K562 (cell line): ENCODE data around the gene PHC3. TPM values are rescaled to one million over a fixed set of nuclear protein-coding genes. Genes with fewer than 3 reads are reported as not detected.

ENCODE experiments used
- CCNT2 ChIP-seq: IDR thresholded peaks from 2 replicates; pipeline ENCODE4 v1.6.1; 2011; ENCODE audit warnings: borderline replicate concordance, low read depth, mild to moderate bottlenecking, moderate library complexity, mixed read lengths, low read length; ENCODE audit not compliant: insufficient read length; ENCODE audit errors: extremely low read depth
- HDAC8 ChIP-seq: fragments of 450-650 bp; IDR thresholded peaks from 2 replicates; pipeline ENCODE4 v1.6.1; 2016; ENCODE audit warnings: mild to moderate bottlenecking, missing genetic modification characterization, moderate library complexity, missing compliant biosample characterization
- HNRNPUL1 ChIP-seq: fragments of 200-400 bp; formaldehyde crosslinking; IDR thresholded peaks from 2 replicates; pipeline ENCODE4 v1.6.1; 2017; ENCODE audit warnings: low read length
- PHTF2 ChIP-seq: fragments of 250-450 bp; sonication (Bioruptor Pico); IDR thresholded peaks from 2 replicates; pipeline ENCODE4 v1.5.0; 2021; ENCODE audit warnings: mild to moderate bottlenecking
- SMARCA5 ChIP-seq: fragments of 450-650 bp; IDR thresholded peaks from 2 replicates; pipeline ENCODE4 v1.6.1; 2016
- ZNF717 ChIP-seq: fragments of 250-450 bp; sonication (Bioruptor Pico); IDR thresholded peaks from 2 replicates; pipeline ENCODE4 v1.5.0; 2021
- ZZZ3 ChIP-seq: fragments of 450-650 bp; IDR thresholded peaks from 2 replicates; pipeline ENCODE4 v1.6.1; 2016; ENCODE audit warnings: antibody characterized with exemption, mild to moderate bottlenecking, moderate library complexity
- polyA plus RNA-seq, 8 experiments: library from polyadenylated mRNA; depleted of rRNA in 4 of 8; stranded (reverse) in 5 of 8; unstranded in 3 of 8; fragments of >200 nt; fragmentation: Nextera tagmentation in 2 of 8; fragmentation: Illumina TruSeq in 1 of 8; extraction: Ambion mirVana in 2 of 8; extraction: Trizol in 1 of 8; gene quantifications; 2 replicates each; pipeline versions ENCODE4 v1.2.1 to v1.2.3, GENCODE V29; 2011 to 2014; ENCODE audit warnings: inconsistent platforms in 1 of 8, missing spikeins in 1 of 8
- total RNA-seq, 7 experiments: library from RNA; depleted of rRNA in 6 of 7; stranded (reverse); fragments of >200 nt in 6 of 7; fragmentation: Illumina TruSeq in 2 of 7; extraction: Trizol in 2 of 7; gene quantifications; 2 replicates each; pipeline versions ENCODE4 v1.2.1 to v1.2.3, GENCODE V29; 2011 to 2021; ENCODE audit warnings: low replicate concordance in 1 of 7
- TF ChIP-seq, protein P1 (sequence below): fragments of 450-650 bp; IDR thresholded peaks from 2 replicates; pipeline ENCODE4 v1.6.1; 2016; ENCODE audit warnings: low read depth

The PHC3 gene
- total and polyA plus RNA-seq, 9 of the 15 experiments (the other 6 are each of a cell fraction or from before 2014, with no cell fraction given) = 3.1 to 21.6 (median 10.5) TPM

DNA sequence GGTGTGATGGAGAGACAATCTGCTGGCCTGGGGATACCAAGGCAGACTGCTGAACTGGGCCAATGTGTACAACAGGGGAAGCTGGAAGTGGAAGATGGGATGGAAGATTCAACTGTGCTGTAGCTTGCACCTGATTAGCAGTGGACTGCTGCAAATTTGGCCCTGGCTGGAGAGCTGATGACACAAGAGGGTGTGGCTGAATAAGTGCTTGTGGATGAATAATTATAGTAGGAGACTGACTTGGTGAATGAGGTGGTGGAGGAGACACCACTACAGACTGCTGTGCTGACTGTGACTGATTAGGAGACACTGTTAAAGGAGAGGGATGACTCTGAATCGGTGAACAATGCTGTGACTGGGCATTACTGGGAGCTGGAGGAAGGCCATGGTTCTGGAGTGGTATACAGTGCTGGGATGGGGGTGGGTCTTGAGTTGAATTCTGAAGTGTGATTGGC, 52.5 kb downstream of the PHC3 start (continued):
- TF ChIP-seq HDAC8 (tag) = no peak
- TF ChIP-seq SMARCA5 = no peak
- no peak for TF ChIP-seq CCNT2
- TF ChIP-seq HNRNPUL1 = no peak
- TF ChIP-seq PHTF2 (CRISPR knock-in tag) = no peak
- TF ChIP-seq, protein P1, sequence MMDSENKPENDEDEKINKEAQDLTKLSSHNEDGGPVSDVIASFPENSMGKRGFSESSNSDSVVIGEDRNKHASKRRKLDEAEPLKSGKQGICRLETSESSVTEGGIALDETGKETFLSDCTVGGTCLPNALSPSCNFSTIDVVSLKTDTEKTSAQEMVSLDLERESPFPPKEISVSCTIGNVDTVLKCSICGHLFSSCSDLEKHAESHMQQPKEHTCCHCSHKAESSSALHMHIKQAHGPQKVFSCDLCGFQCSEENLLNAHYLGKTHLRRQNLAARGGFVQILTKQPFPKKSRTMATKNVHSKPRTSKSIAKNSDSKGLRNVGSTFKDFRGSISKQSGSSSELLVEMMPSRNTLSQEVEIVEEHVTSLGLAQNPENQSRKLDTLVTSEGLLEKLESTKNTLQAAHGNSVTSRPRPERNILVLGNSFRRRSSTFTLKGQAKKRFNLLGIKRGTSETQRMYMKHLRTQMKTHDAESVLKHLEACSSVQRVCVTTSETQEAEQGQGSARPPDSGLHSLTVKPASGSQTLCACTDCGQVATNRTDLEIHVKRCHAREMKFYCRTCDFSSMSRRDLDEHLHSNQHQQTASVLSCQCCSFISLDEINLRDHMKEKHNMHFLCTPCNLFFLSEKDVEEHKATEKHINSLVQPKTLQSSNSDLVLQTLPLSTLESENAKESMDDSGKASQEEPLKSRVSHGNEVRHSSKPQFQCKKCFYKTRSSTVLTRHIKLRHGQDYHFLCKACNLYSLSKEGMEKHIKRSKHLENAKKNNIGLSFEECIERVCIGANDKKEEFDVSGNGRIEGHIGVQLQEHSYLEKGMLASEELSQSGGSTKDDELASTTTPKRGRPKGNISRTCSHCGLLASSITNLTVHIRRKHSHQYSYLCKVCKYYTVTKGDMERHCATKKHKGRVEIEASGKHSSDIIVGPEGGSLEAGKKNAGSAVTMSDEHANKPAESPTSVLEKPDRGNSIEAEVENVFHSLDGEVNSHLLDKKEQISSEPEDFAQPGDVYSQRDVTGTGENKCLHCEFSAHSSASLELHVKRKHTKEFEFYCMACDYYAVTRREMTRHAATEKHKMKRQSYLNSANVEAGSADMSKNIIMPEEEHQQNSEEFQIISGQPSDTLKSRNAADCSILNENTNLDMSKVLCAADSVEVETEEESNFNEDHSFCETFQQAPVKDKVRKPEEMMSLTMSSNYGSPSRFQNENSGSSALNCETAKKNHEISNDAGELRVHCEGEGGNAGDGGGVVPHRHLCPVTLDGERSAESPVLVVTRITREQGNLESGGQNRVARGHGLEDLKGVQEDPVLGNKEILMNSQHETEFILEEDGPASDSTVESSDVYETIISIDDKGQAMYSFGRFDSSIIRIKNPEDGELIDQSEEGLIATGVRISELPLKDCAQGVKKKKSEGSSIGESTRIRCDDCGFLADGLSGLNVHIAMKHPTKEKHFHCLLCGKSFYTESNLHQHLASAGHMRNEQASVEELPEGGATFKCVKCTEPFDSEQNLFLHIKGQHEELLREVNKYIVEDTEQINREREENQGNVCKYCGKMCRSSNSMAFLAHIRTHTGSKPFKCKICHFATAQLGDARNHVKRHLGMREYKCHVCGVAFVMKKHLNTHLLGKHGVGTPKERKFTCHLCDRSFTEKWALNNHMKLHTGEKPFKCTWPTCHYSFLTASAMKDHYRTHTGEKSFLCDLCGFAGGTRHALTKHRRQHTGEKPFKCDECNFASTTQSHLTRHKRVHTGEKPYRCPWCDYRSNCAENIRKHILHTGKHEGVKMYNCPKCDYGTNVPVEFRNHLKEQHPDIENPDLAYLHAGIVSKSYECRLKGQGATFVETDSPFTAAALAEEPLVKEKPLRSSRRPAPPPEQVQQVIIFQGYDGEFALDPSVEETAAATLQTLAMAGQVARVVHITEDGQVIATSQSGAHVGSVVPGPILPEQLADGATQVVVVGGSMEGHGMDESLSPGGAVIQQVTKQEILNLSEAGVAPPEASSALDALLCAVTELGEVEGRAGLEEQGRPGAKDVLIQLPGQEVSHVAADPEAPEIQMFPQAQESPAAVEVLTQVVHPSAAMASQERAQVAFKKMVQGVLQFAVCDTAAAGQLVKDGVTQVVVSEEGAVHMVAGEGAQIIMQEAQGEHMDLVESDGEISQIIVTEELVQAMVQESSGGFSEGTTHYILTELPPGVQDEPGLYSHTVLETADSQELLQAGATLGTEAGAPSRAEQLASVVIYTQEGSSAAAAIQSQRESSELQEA = no peak
- TF ChIP-seq ZZZ3 = no peak
- no peak for TF ChIP-seq ZNF717 (CRISPR knock-in tag)
- TF ChIP-seq, all 486 proteins: peak for 28
